ENCODE results near the gene MAD1L1. TPM values are rescaled to one million over a fixed set of nuclear protein-coding genes. Genes with fewer than 3 reads are reported as not detected.

MAD1L1 gene
- total and polyA plus RNA-seq, 2 of the 4 experiments (the other 2 are of a cell fraction) = 29.0 to 40.9 TPM

DNA sequence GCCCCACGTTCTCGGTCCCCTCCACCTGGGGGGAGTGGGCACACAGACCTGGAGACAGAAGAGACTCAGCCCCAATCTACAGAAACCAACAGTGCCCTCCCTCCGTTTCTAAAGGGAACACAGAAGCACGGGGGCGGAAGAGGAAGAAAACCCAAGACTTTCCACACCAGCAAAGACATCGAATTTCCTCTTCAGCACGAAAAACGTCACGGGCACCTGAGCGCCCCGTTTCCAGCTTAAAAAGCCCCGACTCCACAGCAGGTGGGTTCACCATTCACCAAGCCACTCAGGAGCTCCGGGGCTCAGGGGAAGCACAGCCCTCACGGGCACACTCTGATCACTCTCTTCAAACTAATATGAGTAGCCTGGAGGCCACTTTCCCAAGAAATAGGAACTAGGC lies 28.9 kb upstream of the MAD1L1 start:
- H4K8ac ChIP-seq (ENCODE audit: low read depth in 2 of 2, low read length in 2 of 2) = no peak overlapping the region
- no peak overlapping the region for H2AFZ ChIP-seq (replicated peaks; ENCODE audit: low read length, poor library complexity)
- intact Hi-C loops (cut with micrococcal nuclease) = no loop called here
- H2AK9ac ChIP-seq (replicated peaks; ENCODE audit: low read depth, low read length, poor library complexity) = no peak overlapping the region
- H3K18ac ChIP-seq (ENCODE audit: low read depth, low read length) = no peak overlapping the region
- H2BK15ac ChIP-seq (ENCODE audit: low read depth, low read length) = no peak overlapping the region
- no peaks in the 10 kb centered on the region for H3K9me1 ChIP-seq (ENCODE audit: insufficient read depth, low read length)
- H3K14ac ChIP-seq (replicated peaks; ENCODE audit: low read depth, low read length) = no peak overlapping the region
- H3K4me2 ChIP-seq (ENCODE audit: low read depth, low read length) = no peak overlapping the region
- ChIA-PET CTCF (no interaction called here), POLR2A (ENCODE audit: unreplicated experiment) (no interaction called here)
- no peak overlapping the region for H2BK5ac ChIP-seq (ENCODE audit: low read depth, low read length, poor library complexity, severe bottlenecking)
- no peak overlapping the region for H4K5ac ChIP-seq (ENCODE audit: low read depth, low read length)
- no TSS peak for BruUV-seq (replicated peaks)
- no peaks in the 10 kb centered on the region for H3K27me3 ChIP-seq (ENCODE audit: control insufficient read depth, insufficient read depth, low read length)
- no peak overlapping the region for H3K56ac ChIP-seq (ENCODE audit: extremely low read depth, insufficient read depth, low read length)
- in situ Hi-C loops (cut with MboI; ENCODE audit: low sequenced_read_pairs) = no loop called here
- 100% methylated on average over 6 of the region's 14 CpGs; no CpG with 5 or more reads in 1 of the 2 experiments for WGBS, 2 experiments (ENCODE audit: extremely low coverage in 2 of 2, insufficient read length in 1 of 2)
- peaks cover 24% of the 10 kb centered on the region for H3K36me3 ChIP-seq (ENCODE audit: control insufficient read depth, insufficient read depth, low read length)
- H3K27ac ChIP-seq (ENCODE audit: insufficient read depth, low read length) = no peak overlapping the region
- H3K4me1 ChIP-seq (ENCODE audit: control insufficient read depth, insufficient read depth, low read length) = no peaks in the 10 kb centered on the region; the same call in 1 of the 2 replicates
- no peak overlapping the region for H3K4me3 ChIP-seq (ENCODE audit: insufficient read depth, low read depth, low read length)
- H3K79me1 ChIP-seq (ENCODE audit: low read depth in 1 of 2, low read length in 2 of 2) = peaks cover 0 to 4% of the 10 kb centered on the region in 2 experiments; a peak in 1 of 4 replicates
- no peak overlapping the region for H3K9ac ChIP-seq (ENCODE audit: low read depth, low read length)
- no peak overlapping the region for H3K23ac ChIP-seq (ENCODE audit: low read depth, low read length)
- TF ChIP-seq POLR2A (IDR thresholded peaks at IDR 0.05; ENCODE audit: low read depth, low read length) = no peak
- TF ChIP-seq MXI1 (IDR thresholded peaks at IDR 0.05; ENCODE audit: borderline replicate concordance, low read depth, low read length) = no peak
- no peak for TF ChIP-seq CEBPB (IDR thresholded peaks at IDR 0.05; ENCODE audit: low read depth, low read length)
- TF ChIP-seq CHD1 (IDR thresholded peaks at IDR 0.05; ENCODE audit: low read depth, low read length) = no peak
- TF ChIP-seq RCOR1 (IDR thresholded peaks at IDR 0.05; ENCODE audit: insufficient replicate concordance, low read length) = no peak
- TF ChIP-seq MAZ (IDR thresholded peaks at IDR 0.05; ENCODE audit: borderline replicate concordance, low read depth, low read length) = no peak
- no peak for TF ChIP-seq NFE2L2 (IDR thresholded peaks at IDR 0.05; ENCODE audit: low read depth, low read length)
- no peak for TF ChIP-seq BHLHE40 (IDR thresholded peaks at IDR 0.05; ENCODE audit: low read depth, low read length)
- TF ChIP-seq, protein P1, sequence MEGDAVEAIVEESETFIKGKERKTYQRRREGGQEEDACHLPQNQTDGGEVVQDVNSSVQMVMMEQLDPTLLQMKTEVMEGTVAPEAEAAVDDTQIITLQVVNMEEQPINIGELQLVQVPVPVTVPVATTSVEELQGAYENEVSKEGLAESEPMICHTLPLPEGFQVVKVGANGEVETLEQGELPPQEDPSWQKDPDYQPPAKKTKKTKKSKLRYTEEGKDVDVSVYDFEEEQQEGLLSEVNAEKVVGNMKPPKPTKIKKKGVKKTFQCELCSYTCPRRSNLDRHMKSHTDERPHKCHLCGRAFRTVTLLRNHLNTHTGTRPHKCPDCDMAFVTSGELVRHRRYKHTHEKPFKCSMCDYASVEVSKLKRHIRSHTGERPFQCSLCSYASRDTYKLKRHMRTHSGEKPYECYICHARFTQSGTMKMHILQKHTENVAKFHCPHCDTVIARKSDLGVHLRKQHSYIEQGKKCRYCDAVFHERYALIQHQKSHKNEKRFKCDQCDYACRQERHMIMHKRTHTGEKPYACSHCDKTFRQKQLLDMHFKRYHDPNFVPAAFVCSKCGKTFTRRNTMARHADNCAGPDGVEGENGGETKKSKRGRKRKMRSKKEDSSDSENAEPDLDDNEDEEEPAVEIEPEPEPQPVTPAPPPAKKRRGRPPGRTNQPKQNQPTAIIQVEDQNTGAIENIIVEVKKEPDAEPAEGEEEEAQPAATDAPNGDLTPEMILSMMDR (conservative IDR thresholded peaks at IDR 0.05; ENCODE audit: low read depth, low read length) = no peak
- TF ChIP-seq, protein P2, sequence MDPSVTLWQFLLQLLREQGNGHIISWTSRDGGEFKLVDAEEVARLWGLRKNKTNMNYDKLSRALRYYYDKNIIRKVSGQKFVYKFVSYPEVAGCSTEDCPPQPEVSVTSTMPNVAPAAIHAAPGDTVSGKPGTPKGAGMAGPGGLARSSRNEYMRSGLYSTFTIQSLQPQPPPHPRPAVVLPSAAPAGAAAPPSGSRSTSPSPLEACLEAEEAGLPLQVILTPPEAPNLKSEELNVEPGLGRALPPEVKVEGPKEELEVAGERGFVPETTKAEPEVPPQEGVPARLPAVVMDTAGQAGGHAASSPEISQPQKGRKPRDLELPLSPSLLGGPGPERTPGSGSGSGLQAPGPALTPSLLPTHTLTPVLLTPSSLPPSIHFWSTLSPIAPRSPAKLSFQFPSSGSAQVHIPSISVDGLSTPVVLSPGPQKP (IDR thresholded peaks at IDR 0.05; ENCODE audit: borderline replicate concordance, low read depth, low read length) = no peak
- TF ChIP-seq RAD21 (IDR thresholded peaks at IDR 0.05; ENCODE audit: low read length) = no peak
- TF ChIP-seq MAFK (IDR thresholded peaks at IDR 0.05; ENCODE audit: low read depth, low read length) = no peak
- TF ChIP-seq RFX5 (IDR thresholded peaks at IDR 0.05; ENCODE audit: low read depth, low read length) = no peak
- TF ChIP-seq SMC3 (IDR thresholded peaks at IDR 0.05; ENCODE audit: low read depth, low read length) = no peak
- TF ChIP-seq, protein P3, sequence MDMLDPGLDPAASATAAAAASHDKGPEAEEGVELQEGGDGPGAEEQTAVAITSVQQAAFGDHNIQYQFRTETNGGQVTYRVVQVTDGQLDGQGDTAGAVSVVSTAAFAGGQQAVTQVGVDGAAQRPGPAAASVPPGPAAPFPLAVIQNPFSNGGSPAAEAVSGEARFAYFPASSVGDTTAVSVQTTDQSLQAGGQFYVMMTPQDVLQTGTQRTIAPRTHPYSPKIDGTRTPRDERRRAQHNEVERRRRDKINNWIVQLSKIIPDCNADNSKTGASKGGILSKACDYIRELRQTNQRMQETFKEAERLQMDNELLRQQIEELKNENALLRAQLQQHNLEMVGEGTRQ (IDR thresholded peaks at IDR 0.05; ENCODE audit: low read depth, low read length) = no peak
- TF ChIP-seq FOS (IDR thresholded peaks at IDR 0.05; ENCODE audit: low read depth, low read length) = no peak
- H2BK120ac ChIP-seq (ENCODE audit: low read depth, low read length) = no peak overlapping the region
- H2AK5ac ChIP-seq (ENCODE audit: low read depth, low read length) = no peak overlapping the region
- DNase-seq = no peak
- H4K91ac ChIP-seq (ENCODE audit: insufficient read depth, low read depth, low read length) = no peak overlapping the region
- H2BK20ac ChIP-seq (ENCODE audit: low read depth, low read length) = no peak overlapping the region
- 0 out of 2 replicates have a peak, but pooled peaks cover 7% of the 10 kb centered on the region for H4K20me1 ChIP-seq (ENCODE audit: insufficient read depth, low read length)
- no peaks in the 10 kb centered on the region for H3K9me3 ChIP-seq (ENCODE audit: control insufficient read depth, insufficient read depth, low read length)
- dilution Hi-C loops (cut with HindIII; ENCODE audit: low sequenced_read_pairs, unreplicated experiment) = no loop called here
- H3K4ac ChIP-seq (ENCODE audit: low read depth, low read length) = no peak overlapping the region
- ATAC-seq (ENCODE audit: low read depth) = no peak
